Stimulated activated CD4-positive, alpha-beta T cell treated with anti-CD3 and anti-CD28 coated beads, Interleukin-1b, Interleukin-23, amount 100 ng/mL, for 4 hours (primary cell): ENCODE measurements around the gene CD44.
A peak's percentile ranks its signal among the peaks of the same experiment; 100 is the strongest.

Experiments
- DNase-seq, 2 donors: peaks; one replicate each; pipeline ENCODE4 v3.0.0-alpha.2; 2020; ENCODE audit warnings: low read depth in 2 of 2

Gene CD44

DNA sequence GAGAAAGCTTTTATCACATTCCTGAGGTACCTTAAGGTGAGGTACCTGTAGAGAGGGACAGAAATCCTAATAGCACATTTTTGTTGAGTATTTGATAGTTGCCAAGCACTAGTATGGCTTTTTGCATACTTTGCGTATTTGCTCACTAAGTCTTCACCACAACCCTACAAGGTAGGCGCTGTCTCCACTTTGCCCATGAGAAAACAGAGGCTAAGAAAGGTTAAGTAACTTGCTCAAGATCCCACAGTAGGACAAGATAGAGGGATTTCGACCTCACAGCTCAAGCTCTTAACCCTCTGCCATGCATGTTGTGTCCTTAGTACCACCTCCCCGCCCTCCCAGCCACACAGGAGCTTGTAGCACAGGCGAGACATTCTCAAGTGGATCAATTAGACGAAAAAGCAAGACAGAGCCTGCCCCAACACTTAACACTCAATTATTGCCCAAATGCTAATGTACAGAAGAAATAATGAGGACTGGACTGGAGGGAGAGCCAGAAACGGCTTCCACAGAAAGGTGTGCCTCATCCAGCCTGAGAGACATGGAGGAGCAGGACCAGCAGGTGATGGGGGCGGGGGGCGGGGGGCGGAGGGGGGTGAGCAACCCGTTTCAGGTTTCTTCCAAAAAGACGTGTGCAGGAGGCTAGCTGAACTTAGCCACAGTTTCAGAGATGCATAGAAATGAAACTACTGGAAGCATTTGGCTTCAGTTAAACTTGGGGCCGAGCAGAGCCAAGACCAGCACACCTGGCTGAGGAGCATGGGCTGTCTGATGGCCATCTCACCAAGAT is 26.7 kb upstream of the CD44 start:
- DNase-seq = no peak

DNA sequence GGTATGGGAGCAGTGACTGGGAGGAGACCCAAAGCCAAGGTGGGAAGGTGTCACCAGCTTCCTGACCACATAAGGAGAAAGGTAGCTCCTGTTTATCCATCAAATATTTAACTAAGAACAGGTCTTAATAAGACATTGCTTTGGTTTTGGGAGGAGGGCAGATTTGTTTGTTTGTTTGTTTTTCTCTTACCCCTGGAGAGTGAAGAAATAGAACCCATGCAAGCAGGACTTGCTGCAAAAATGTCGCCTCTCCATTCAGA is 26.2 kb upstream of the CD44 start:
- no peak for DNase-seq

DNA sequence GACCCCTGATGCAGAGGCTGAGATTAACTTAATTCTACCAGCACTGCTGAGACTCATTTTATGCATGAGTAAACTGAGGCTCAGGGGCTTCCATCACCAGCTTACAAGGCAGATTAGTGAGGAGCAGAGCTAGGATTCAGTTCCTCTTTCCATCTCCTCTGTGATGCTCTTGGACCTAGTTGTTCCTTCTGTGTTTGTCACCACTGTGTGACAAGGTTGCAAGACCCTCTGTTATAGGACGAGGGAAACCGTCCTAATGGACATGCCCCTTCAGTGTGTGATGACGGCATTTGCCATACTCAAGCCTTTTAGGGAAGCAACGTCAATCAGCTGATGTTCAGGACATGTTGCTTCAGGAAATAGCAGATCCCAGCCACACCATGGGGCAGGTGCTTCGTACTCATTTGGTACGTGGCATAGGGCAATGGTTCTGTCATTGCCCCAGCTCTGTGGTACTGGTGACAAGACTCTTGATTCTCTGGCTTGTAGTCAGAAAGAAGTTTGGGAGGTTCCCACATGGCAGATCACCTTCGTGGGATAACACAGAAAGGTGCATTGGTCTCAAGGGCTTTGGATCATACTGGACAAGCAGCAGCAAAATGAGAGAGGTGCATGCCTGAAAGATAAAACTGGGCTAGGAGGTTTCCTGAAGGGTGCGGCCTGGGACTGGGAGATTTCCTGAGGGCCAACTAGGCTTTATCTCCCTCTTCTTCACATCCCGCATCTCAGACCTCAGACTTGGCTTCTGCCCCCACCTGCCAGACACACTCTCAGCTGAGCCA is 23.9 kb upstream of the CD44 start:
- no peak for DNase-seq

DNA sequence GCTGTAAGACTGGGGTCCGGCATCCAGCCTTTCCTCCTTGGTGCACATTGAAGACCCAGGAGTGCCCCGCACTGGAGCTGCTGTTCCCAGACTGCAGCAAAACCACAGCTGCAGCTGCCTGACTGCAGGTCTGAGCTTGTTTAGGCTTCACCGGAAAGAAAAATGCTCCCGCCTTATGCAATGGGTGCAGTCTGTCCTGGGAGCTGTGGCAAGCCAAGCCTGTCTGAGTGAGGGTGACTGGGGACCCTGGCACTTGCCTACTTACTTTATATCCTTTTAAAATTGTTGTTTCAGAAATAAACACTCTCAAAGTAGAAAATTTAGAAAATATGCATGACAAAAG is 23.3 kb upstream of the CD44 start:
- DNase-seq = no peak

DNA sequence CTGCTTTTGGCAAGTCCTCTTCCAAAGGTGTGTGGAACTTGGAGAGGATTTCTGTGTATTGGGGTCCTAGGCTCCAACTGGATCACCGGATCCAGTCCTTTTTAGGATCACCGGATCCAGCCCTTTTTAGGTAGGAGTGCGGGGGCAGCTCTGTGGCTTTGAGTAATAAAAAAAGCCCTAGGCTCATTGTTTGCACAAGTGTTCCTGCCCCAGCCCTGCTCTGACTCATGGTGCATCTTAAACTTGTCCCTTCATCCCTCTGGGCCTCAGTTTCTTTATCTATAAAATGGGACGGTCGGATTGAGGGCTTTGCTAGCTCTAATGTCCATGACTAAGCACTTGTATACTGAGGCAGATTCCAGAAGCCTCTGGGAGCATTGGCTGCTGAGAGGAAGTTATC is 22.7 kb upstream of the CD44 start:
- no peak for DNase-seq

DNA sequence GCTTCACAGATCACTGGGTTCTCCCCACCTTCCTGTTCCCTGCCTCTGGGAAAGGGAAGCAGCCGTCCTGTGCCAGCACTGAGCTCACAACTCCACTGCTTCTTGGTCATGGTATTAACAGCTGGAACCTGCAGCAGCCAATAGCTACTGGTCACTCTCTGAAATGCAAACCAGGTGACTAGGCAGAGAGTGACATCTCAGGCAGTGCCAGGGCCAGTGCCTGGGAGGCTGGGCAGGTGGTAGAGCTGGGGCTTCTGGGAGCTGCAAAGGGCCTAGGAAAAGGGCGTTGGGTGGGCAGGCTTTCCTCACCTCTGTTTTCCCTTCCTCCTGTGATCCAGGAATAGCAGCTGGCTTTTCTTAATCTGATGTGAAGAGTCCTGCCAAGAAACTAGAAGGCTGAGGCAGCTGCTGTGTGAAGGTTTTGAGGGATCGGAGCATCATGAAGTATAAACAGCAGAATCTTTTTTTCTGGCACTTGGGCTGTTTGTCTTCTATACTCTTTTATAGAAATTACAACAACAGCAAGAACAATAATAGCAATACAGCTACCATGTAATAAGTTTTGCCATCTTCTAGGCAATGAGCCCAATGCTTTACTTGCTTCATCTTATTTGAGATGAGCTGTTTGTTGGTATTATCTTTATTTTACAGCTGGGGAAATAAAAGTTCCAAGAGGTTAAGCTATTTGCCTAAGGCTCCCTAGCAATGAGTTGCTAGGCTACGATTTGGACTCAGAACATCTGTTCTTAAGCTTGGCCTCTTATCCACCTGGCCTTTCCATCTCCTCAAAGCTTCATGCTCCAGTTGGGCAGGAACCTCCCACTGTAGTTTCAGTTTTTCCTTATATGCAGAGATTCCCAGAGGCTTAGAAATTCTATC is 22.0 kb upstream of the CD44 start:
- DNase-seq = no peak

DNA sequence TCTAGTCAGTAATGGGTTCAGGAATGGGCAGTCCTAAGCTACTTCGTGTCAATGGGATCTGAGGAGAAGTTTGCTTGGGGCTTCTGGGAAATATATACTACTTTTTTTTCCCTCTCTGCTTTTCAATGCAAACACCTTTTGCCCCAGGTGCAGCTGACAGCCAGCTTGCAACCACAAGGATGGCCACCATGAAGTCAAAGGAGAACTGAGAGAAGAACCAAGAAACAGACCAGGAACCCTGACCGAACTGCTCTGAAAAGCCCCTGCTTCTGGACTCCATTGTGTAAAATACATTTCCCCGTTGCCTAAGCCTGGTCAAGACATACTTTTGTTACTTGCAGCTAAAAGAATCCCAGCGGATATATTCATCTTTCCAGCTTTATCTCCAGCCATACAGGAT is 20.1 kb upstream of the CD44 start:
- no peak for DNase-seq

DNA sequence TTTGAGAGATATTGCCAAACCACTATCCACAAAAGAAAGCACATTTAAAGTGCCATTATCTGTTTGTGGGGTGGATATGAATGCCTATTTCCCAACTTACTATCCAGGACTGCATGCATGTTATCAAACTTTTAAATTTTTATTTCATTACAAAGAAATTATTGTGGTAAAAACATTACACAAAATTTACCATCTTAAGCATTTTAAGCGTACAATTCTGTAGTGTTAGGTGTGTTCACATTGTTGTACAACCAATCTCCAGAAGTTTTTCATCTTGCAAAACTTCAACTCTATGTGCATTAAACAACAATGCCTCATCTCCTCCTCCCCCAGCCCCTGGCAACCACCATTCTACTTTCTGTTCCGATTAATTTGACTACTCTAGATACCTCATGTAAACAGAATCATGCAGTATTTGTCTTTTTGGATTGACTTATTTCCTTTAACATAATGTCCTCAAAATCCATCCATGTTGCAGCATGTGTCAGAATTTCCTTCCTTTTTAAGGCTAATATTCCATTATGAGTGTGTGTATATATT is 17.6 kb upstream of the CD44 start:
- no peak for DNase-seq

DNA sequence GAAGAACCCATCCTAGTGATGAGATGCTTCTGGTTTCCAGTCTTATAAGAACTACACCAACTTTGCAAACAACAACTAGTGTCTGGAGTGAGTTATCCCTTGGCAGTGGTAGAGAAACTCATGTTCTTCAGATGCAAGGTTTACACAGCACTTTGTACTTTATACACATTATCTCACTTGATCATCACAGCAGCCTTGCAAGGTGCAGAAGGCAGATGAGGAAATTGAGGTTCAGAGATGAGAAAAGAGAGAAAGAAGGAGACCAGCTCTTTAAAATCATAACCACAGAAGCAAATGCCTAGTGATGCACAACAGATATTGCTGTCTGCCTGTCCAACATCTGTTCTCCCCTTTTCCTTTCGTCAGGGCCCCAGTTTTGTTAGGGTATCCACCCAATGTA is 16.7 kb upstream of the CD44 start:
- no peak for DNase-seq

DNA sequence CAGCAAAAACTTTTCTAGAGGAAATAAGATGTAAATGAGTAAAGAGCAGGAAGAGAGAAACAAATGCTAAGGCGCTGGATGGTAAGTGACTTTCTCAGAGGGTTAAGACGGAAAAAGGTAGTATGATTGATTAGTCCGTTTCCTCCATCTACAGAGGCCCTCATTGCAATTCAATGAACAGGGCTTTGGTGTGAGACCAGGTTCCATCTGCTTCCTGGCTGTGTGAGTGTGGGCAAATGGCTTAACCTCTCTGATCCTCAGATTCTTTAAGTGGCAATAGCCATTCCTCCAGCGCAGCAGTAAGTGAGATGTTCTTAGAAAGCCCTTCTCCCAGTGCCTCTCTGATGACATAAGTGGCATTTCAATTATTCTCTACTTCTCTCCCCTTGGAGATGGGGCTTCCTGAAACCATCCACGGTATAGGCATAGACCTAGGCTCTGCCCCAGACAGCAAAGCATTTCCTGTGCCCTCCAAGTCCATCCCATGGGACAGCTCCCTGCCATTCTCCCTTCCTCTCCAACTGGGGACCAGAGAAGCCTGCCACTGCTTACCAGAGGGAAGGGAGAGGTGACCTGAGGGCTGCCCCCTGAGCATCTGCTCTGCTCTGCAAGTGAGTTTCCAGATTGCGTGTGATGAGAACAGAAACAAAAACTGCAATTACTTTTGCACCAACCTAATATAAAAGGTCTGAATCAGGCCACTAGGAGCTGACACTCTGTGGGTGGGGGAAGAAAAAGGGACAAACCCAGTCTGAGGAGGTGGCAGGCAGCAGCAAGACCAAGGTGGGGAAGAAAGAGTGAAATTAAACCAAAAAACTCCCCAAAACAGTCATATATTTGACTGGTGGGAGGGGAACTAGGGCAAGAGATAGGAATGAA is 12.7 kb upstream of the CD44 start:
- DNase-seq = peak in 1 of 2 donors; percentile 24

DNA sequence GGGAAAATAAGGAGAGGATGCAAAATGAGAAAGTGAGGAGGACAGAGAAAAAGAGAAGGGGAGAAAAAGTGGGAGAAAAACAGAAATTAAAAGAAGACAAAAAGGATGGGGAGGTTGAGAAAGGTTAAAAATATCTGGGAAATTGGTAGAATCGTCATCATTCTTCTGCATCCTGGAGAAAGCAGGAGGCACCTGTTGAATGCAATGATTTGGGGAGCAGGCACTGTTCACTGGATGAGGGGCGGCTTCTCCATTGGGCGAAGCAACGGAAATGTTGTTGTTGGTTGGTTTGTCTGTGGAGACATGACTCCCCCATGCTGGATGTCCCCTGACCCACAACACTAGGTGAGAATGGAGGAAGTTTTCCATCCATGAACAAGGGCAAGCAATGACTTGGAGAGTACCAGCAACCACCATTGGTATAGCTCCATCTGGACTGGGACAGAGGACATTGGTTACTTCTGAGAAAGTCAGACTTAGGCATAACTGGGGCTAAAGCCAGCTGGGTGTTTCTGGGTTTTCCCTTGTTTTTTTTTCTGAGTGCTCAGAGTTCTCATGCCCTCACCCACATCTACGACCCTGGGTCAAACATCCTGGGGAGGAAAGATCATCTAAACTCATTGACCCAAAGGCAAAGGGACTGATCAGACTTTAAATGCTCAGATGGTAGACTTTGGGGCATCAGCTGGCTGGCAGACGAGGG is 11.9 kb upstream of the CD44 start:
- DNase-seq = no peak

DNA sequence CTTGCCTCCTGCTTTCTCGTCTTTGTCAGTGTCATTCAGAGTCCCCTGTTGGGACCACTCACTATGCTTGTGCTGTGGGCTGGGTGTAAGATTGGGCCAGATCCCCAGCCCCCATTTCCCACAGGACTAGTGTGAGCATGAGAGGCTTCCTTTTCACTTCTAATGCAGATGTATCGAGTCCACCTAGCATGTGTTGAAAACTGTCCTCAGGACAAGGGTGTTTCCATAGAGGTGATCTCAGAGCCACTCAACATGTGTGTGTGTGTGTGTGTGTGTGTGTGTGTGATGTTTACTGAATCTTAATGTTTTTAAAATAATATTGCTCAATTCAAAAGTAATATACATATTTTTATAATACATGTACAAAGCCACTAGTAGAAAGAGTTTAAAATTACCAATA is 11.4 kb upstream of the CD44 start:
- DNase-seq = no peak

DNA sequence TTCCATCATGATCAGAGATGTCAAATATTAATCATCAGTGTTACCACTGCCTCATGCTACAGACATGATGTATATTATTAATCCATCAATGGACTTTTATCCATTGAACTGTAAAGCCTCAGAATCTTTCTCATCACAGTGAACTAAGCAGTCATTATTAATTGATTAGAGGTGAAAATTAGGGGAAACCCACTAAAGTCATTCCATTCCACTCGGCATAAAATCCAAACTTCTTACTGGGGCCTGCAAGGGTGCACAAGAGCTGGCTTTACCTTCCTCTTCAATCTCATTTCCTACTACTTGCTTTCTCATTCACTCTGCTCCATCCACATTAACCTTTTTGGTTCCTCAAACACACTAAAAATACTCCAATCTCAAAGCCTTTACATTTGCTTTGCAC is 7.9 kb upstream of the CD44 start:
- no peak for DNase-seq

DNA sequence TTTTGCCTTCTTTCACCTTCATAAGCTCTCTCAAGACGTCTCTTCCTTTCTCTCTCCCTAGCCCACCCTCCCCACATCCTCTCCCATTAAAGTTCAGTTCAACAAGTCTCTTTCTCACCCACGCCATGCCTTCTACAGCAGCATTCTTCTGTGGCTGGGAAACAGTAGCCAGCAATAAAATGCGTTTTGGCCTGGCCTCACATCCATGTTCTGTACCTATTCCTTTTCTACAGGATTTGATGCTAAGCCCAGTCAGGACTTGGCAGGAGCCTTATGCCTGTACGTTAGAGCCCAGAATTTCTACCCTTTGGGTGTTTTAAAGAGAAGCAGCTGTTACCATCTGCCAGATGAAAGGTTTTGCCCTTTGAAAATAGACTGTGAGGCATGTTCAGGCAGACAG is 7.1 kb upstream of the CD44 start:
- DNase-seq = no peak

DNA sequence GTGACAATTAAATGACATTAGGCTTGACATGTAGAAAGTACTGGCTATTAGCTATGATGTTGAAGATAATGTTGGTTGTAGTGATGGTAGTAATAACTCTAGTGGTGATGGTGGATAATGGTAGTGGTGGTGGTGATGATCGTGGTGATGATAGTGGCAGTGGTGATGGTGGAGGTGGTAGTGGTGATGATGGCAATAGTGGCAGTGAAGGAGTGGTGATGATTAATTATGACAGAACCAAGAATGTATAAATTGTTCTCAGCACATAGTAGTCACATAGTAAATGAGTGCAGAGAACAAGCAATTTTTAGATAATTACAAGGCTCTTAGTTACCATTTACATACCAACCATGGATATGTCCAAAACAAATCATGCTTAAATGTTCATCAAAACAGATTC is 5.3 kb upstream of the CD44 start:
- DNase-seq = no peak

DNA sequence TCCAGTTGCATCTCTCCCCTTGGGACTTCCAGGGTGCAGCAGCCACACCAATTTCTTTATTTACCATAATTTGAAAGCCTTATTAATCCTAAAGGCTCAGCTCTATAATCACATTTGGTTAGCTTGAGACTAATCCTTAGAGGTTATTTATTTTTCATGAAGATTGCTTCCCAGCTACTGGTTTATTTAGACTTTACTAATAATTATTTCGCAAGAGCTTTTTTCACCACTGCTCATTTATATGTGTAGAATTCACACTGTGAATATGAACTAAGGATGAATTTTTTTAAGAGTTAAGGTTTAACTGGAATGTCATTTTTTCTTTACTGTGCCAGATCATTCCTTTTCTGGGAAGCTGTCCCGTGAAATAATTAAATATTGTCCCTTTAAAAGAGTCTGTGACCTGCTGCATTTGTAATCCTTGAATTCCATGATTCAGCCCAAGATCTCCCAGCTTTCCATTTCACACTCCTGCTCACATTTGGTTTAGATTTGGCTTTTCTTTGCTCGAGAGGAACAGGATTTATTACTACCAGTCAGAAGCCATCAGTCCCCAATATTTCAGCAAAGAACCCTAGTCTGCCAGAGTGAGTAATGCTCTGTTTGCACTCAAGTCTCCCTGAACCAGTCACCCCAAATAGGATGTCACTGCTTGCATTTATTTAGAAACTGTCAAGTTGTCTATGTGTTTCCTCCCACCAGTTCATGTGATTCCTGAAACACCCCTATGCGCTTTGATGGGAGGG is 4.4 kb upstream of the CD44 start:
- DNase-seq = no peak

DNA sequence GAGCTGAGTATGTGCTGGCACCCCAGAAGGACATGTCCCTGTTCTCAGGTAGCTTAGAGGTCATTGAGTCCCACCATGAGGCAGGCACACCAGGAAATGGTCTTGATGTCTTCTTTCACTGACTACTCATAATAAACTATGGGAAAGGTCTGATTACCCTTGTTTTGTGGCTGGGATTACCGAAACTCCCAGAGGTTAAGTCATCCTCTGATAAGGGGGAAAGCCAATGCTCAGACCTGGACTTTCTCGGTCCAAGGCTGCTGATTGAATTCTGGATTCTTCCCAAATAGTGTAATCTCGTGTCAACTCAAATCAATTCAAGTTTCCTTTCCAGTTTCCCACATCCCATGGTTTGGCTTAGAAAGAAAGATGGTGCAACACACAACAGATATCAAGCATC is 3.7 kb upstream of the CD44 start:
- no peak for DNase-seq

DNA sequence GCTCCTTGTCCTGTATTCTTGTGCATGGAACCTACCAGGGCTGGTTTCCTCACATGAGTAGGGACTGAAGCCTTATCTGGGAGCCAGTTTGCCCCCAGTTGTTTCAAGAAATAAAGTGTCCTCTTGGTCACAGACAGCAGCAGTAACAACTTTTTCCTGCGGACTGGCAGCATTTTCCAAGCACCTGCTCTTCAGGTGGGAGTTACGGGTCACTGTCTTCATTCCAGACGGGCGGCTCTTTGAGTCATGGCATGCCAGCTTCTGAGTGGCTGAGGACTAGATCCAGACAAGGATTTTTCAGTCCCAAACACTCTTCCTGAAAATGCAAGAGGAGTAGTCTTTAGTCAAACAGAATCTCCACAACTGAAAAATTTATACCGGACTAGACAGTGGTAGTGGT is 2.7 kb upstream of the CD44 start:
- DNase-seq = no peak

DNA sequence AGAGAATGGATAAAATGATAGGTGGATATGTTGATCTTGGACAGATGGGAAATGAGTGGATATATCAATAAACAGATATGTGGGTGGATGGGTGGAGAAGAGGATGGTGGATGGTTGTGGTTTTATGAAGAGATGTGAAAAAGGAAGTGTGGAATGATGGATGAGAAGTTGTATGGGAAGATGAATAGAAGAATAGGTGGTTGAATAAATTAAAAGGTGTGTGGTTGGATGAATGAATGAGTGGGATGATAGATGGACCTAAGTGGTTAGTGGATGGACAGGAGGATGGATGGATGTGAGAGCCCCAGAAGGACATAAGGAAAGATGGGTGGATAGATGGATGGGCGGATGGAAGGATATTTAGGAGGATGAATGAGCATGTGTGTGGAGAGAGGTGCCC is 913 bp upstream of the CD44 start:
- DNase-seq = no peak

DNA sequence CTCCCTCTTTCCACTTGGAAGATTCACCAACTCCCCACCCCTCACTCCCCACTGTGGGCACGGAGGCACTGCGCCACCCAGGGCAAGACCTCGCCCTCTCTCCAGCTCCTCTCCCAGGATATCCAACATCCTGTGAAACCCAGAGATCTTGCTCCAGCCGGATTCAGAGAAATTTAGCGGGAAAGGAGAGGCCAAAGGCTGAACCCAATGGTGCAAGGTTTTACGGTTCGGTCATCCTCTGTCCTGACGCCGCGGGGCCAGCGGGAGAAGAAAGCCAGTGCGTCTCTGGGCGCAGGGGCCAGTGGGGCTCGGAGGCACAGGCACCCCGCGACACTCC is 397 bp upstream of the CD44 start:
- DNase-seq = no peak
